H9 (cell line): ENCODE measurements around the gene TMEM266. TPM values are rescaled to one million over a fixed set of nuclear protein-coding genes. Genes with fewer than 3 reads are reported as not detected.

Experiments
- DNase-seq: peaks from one replicate; pipeline ENCODE4 v3.0.0-alpha.2; 2017
- H2AFZ ChIP-seq: one replicate; pipeline ENCODE4 v1.6.1; 2013; ENCODE audit warnings: mild to moderate bottlenecking, low read length, control low read depth, moderate library complexity
- H2AK5ac ChIP-seq: 2 replicates; pipeline ENCODE4 v1.6.1; 2013; ENCODE audit warnings: low read length, control low read depth, mixed read lengths; ENCODE audit not compliant: insufficient read length
- H2BK120ac ChIP-seq: one replicate; pipeline ENCODE4 v1.6.1; 2013; ENCODE audit warnings: low read depth, mild to moderate bottlenecking, low read length, control low read depth, inconsistent platforms; ENCODE audit not compliant: poor library complexity, severe bottlenecking
- H2BK12ac ChIP-seq: 2 replicates; pipeline ENCODE4 v1.6.1; 2013; ENCODE audit warnings: low read length, control low read depth, mixed read lengths, low read depth; ENCODE audit not compliant: insufficient read length
- H2BK15ac ChIP-seq: 2 replicates; pipeline ENCODE4 v1.6.1; 2013; ENCODE audit warnings: low read depth, low read length, control low read depth
- H2BK20ac ChIP-seq: one replicate; pipeline ENCODE4 v1.6.1; 2013; ENCODE audit warnings: low read depth, mild to moderate bottlenecking, low read length, control low read depth, inconsistent platforms; ENCODE audit not compliant: poor library complexity, severe bottlenecking
- H2BK5ac ChIP-seq: 2 replicates; pipeline ENCODE4 v1.6.1; 2013; ENCODE audit warnings: low read length, control low read depth, mixed read lengths; ENCODE audit not compliant: insufficient read length
- H3K14ac ChIP-seq: 2 replicates; pipeline ENCODE4 v1.6.1; 2013; ENCODE audit warnings: low read length, control low read depth; ENCODE audit not compliant: insufficient read depth
- H3K18ac ChIP-seq: 2 replicates; pipeline ENCODE4 v1.6.1; 2013; ENCODE audit warnings: low read depth, mild to moderate bottlenecking, mixed read lengths, low read length, control low read depth; ENCODE audit not compliant: insufficient read length
- H3K23ac ChIP-seq: 2 replicates; pipeline ENCODE4 v1.6.1; 2013; ENCODE audit warnings: low read length, control low read depth, mixed read lengths, low read depth; ENCODE audit not compliant: insufficient read length
- H3K23me2 ChIP-seq: 2 replicates; pipeline ENCODE4 v1.6.1; 2013; ENCODE audit warnings: low read depth, mild to moderate bottlenecking, mixed read lengths, low read length, control low read depth; ENCODE audit not compliant: insufficient read length, poor library complexity, severe bottlenecking
- H3K27ac ChIP-seq: 2 replicates; pipeline ENCODE4 v1.5.1; 2013; ENCODE audit warnings: low read length, control low read depth, mixed read lengths, low read depth; ENCODE audit not compliant: insufficient read length
- H3K27me3 ChIP-seq: 2 replicates; pipeline ENCODE4 v1.6.1; 2013; ENCODE audit warnings: low read length, control low read depth, inconsistent platforms; ENCODE audit not compliant: insufficient read depth
- H3K4ac ChIP-seq: 2 replicates; pipeline ENCODE4 v1.6.1; 2013; ENCODE audit warnings: low read depth, mild to moderate bottlenecking, control low read depth, inconsistent platforms, low read length, moderate library complexity
- H3K4me1 ChIP-seq: 2 replicates; pipeline ENCODE4 v1.6.1; 2013; ENCODE audit warnings: low read length, control low read depth, inconsistent platforms; ENCODE audit not compliant: insufficient read depth
- H3K4me2 ChIP-seq: 2 replicates; pipeline ENCODE4 v1.6.1; 2013; ENCODE audit warnings: low read length, control low read depth, mixed read lengths; ENCODE audit not compliant: insufficient read length, insufficient read depth
- H3K56ac ChIP-seq: 2 replicates; pipeline ENCODE4 v1.6.1; 2013; ENCODE audit warnings: low read depth, mild to moderate bottlenecking, mixed read lengths, low read length, control low read depth; ENCODE audit not compliant: insufficient read length
- H3K79me1 ChIP-seq: 2 replicates; pipeline ENCODE4 v1.6.1; 2013; ENCODE audit warnings: low read depth, mild to moderate bottlenecking, moderate library complexity, low read length, control low read depth, inconsistent platforms; ENCODE audit not compliant: insufficient read depth, poor library complexity, severe bottlenecking
- H3K79me2 ChIP-seq: 2 replicates; pipeline ENCODE4 v1.6.1; 2013; ENCODE audit warnings: low read length, control low read depth, inconsistent platforms; ENCODE audit not compliant: insufficient read depth
- H3K9ac ChIP-seq: 2 replicates; pipeline ENCODE4 v1.6.1; 2013; ENCODE audit warnings: low read length, control low read depth, mixed read lengths; ENCODE audit not compliant: insufficient read length; ENCODE audit errors: extremely low read depth
- H3K9me3 ChIP-seq: one replicate; pipeline ENCODE4 v1.6.1; 2013; ENCODE audit warnings: low read depth, low read length, inconsistent platforms; ENCODE audit not compliant: control insufficient read depth
- H3T11ph ChIP-seq: one replicate; pipeline ENCODE4 v1.6.1; 2013; ENCODE audit warnings: mild to moderate bottlenecking, low read length, control low read depth, inconsistent platforms
- H4K20me1 ChIP-seq: one replicate; pipeline ENCODE4 v1.6.1; 2013; ENCODE audit not compliant: control insufficient read depth, insufficient read length, insufficient read depth
- H4K5ac ChIP-seq: 2 replicates; pipeline ENCODE4 v1.6.1; 2013; ENCODE audit warnings: low read depth, mild to moderate bottlenecking, mixed read lengths, low read length, control low read depth; ENCODE audit not compliant: insufficient read length
- H4K8ac ChIP-seq: replicated peaks from 2 replicates; pipeline ENCODE4 v1.6.1; 2013; ENCODE audit warnings: low read length, control low read depth, mixed read lengths, low read depth; ENCODE audit not compliant: insufficient read length
- H4K91ac ChIP-seq: 2 replicates; pipeline ENCODE4 v1.6.1; 2013; ENCODE audit warnings: low read depth, mild to moderate bottlenecking, moderate library complexity, mixed read lengths, low read length, control low read depth; ENCODE audit not compliant: insufficient read length
- H3K27ac Mint-ChIP-seq, 3 experiments: 2 replicates in 2 of 3; 3 replicates in 1 of 3; pipeline ENCODE4 v1.8.0; 2020 to 2021; ENCODE audit warnings: mixed read lengths in 3 of 3, mild to moderate bottlenecking in 1 of 3, moderate library complexity in 1 of 3
- H3K27me3 Mint-ChIP-seq: 2 replicates; pipeline ENCODE4 v1.8.0; 2021; ENCODE audit warnings: low read depth, mild to moderate bottlenecking, moderate library complexity, mixed read lengths
- H3K36me3 Mint-ChIP-seq, 3 experiments: 2 replicates in 2 of 3; 3 replicates in 1 of 3; pipeline ENCODE4 v1.8.0; 2020 to 2021; ENCODE audit warnings: low read depth in 3 of 3, mixed read lengths in 3 of 3; ENCODE audit not compliant: insufficient read depth in 1 of 3
- H3K4me1 Mint-ChIP-seq, 2 experiments: 2 replicates each; pipeline ENCODE4 v1.8.0; 2020; ENCODE audit warnings: mixed read lengths in 2 of 2
- H3K4me3 Mint-ChIP-seq, 2 experiments: 2 replicates in 1 of 2; 3 replicates in 1 of 2; pipeline ENCODE4 v1.8.0; 2020 to 2021; ENCODE audit warnings: mild to moderate bottlenecking in 2 of 2, mixed read lengths in 2 of 2, moderate library complexity in 1 of 2
- H3K9me3 Mint-ChIP-seq, 2 experiments: 2 replicates in 1 of 2; 3 replicates in 1 of 2; pipeline ENCODE4 v1.8.0; 2020; ENCODE audit warnings: mild to moderate bottlenecking in 2 of 2, mixed read lengths in 2 of 2, moderate library complexity in 1 of 2
- CTCF ChIP-seq: fragments of 200-600 bp; sonication (generic); conservative IDR thresholded peaks from 3 replicates; pipeline ENCODE4 v1.8.0; 2021; ENCODE audit warnings: antibody characterized with exemption, mild to moderate bottlenecking
- WGBS: extraction: QIAGEN DNeasy Blood & Tissue Kit; methylation state at CpG from one replicate; pipeline ENCODE4 v1.1.7; 2013; ENCODE audit warnings: missing lambda C conversion rate, low lambda C conversion rate, mixed read lengths; ENCODE audit not compliant: insufficient read length; ENCODE audit errors: extremely low coverage; 5-methylcytosine and 5-hydroxymethylcytosine counted together
- total RNA-seq: library from RNA; stranded (reverse); gene quantifications from 2 replicates; pipeline ENCODE4 v1.2.1, GENCODE V29; 2021

TMEM266 gene
- total RNA-seq, 1 experiment from 2014 or later, result 0.81 TPM

GRCh38 chr15:76179023-76179422, 119.2 kb downstream of the TMEM266 start:
- Mint-ChIP-seq H3K27ac (no peak overlapping the region), H3K36me3 (no peaks in the 10 kb centered on the region; a peak in 1 of 7 replicates), H3K27me3 (peaks cover 4% of the 10 kb centered on the region), H3K9me3 (no peaks in the 10 kb centered on the region; a peak in 1 of 5 replicates), H3K4me3 (no peak overlapping the region), H3K4me1 (peaks cover 6 to 12% of the 10 kb centered on the region in 2 experiments)
- Histone ChIP-seq H3K4ac (no peak overlapping the region), H3K14ac (no peak overlapping the region), H3K9me3 (no peaks in the 10 kb centered on the region), H3K23me2 (no peaks in the 10 kb centered on the region), H2BK15ac (no peak overlapping the region), H3K4me1 (no peaks in the 10 kb centered on the region), H2AFZ (no peak overlapping the region), H2AK5ac (no peak overlapping the region), H2BK120ac (no peak overlapping the region), H3K23ac (no peak overlapping the region), H4K20me1 (no peaks in the 10 kb centered on the region), H4K8ac (no peak overlapping the region), H3T11ph (no peak overlapping the region), H3K79me1 (no peaks in the 10 kb centered on the region), H3K4me2 (no peak overlapping the region), H3K27ac (no peak overlapping the region), H3K56ac (no peak overlapping the region), H2BK5ac (no peak overlapping the region), H2BK20ac (no peak overlapping the region), H3K27me3 (no peaks in the 10 kb centered on the region), H2BK12ac (no peak overlapping the region), H4K91ac (no peak overlapping the region), H3K79me2 (no peaks in the 10 kb centered on the region), H3K18ac (no peak overlapping the region), H3K9ac (no peak overlapping the region), H4K5ac (no peak overlapping the region)
- TF ChIP-seq CTCF, result no peak
- DNase-seq, result no peak
- no CpG with 5 or more reads among the region's 4 CpGs for WGBS
